Measurements from ENCODE around the gene CHFR. TPM values are rescaled to one million over a fixed set of nuclear protein-coding genes. Genes with fewer than 3 reads are reported as not detected.
"Not testable (repeated sequence)": the region's sequence is repeated elsewhere in the genome, so short reads cannot be mapped to it uniquely, and the experiment has no call there.

Gene CHFR
- polyA plus RNA-seq, 1 donor from 2014 or later = 89.3 TPM

DNA sequence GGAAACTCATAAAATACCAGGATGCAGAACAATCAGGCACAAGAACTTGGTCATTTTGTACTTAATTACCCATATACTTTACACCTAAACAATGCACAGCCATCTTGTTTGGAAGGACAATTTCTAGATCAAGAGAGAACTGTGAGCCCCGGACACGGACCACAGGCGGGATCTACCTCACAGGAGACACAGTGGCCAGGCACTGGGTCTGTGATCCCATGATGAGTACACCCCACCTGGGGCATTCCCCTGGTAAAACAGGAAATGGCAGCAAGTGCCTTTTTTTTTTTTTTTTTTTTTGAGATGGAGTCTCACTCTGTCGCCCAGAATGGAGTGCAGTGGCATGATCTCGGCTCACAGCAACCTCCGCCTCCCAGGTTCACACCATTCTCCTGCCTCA lies 74.0 kb downstream of the CHFR start:
- H3K79me2 ChIP-seq (replicated peaks; ENCODE audit: insufficient read depth, low read length) = no peaks in the 10 kb centered on the region
- H3K4me2 ChIP-seq (ENCODE audit: low read length) = no peak overlapping the region
- H4K20me1 ChIP-seq (ENCODE audit: insufficient read depth) = no peaks in the 10 kb centered on the region
- H3K4me3 ChIP-seq (ENCODE audit: low read length) = no peak overlapping the region
- TF ChIP-seq POLR2AphosphoS5 (IDR thresholded peaks at IDR 0.05) (no peak), EP300 (conservative IDR thresholded peaks at IDR 0.05; ENCODE audit: poor library complexity, severe bottlenecking) (no peak), RAD21 (conservative IDR thresholded peaks at IDR 0.05) (no peak), MXI1 (conservative IDR thresholded peaks at IDR 0.05; ENCODE audit: poor library complexity, severe bottlenecking) (no peak)
- TF ChIP-seq, protein P1, sequence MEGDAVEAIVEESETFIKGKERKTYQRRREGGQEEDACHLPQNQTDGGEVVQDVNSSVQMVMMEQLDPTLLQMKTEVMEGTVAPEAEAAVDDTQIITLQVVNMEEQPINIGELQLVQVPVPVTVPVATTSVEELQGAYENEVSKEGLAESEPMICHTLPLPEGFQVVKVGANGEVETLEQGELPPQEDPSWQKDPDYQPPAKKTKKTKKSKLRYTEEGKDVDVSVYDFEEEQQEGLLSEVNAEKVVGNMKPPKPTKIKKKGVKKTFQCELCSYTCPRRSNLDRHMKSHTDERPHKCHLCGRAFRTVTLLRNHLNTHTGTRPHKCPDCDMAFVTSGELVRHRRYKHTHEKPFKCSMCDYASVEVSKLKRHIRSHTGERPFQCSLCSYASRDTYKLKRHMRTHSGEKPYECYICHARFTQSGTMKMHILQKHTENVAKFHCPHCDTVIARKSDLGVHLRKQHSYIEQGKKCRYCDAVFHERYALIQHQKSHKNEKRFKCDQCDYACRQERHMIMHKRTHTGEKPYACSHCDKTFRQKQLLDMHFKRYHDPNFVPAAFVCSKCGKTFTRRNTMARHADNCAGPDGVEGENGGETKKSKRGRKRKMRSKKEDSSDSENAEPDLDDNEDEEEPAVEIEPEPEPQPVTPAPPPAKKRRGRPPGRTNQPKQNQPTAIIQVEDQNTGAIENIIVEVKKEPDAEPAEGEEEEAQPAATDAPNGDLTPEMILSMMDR (IDR thresholded peaks at IDR 0.05; ENCODE audit: poor library complexity, severe bottlenecking) = no peak
- TF ChIP-seq, protein P2, sequence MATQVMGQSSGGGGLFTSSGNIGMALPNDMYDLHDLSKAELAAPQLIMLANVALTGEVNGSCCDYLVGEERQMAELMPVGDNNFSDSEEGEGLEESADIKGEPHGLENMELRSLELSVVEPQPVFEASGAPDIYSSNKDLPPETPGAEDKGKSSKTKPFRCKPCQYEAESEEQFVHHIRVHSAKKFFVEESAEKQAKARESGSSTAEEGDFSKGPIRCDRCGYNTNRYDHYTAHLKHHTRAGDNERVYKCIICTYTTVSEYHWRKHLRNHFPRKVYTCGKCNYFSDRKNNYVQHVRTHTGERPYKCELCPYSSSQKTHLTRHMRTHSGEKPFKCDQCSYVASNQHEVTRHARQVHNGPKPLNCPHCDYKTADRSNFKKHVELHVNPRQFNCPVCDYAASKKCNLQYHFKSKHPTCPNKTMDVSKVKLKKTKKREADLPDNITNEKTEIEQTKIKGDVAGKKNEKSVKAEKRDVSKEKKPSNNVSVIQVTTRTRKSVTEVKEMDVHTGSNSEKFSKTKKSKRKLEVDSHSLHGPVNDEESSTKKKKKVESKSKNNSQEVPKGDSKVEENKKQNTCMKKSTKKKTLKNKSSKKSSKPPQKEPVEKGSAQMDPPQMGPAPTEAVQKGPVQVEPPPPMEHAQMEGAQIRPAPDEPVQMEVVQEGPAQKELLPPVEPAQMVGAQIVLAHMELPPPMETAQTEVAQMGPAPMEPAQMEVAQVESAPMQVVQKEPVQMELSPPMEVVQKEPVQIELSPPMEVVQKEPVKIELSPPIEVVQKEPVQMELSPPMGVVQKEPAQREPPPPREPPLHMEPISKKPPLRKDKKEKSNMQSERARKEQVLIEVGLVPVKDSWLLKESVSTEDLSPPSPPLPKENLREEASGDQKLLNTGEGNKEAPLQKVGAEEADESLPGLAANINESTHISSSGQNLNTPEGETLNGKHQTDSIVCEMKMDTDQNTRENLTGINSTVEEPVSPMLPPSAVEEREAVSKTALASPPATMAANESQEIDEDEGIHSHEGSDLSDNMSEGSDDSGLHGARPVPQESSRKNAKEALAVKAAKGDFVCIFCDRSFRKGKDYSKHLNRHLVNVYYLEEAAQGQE (IDR thresholded peaks at IDR 0.05; ENCODE audit: borderline replicate concordance) = no peak
- no peak overlapping the region for H2AFZ ChIP-seq (ENCODE audit: low read depth, low read length)
- H3K9ac ChIP-seq (ENCODE audit: low read length) = no peak overlapping the region
- H3F3A ChIP-seq (ENCODE audit: insufficient read depth, low read length, poor library complexity, severe bottlenecking) = no peaks in the 10 kb centered on the region
- no peak overlapping the region for H3K27ac ChIP-seq (ENCODE audit: low read length)
- peaks cover 6% of the 10 kb centered on the region for H3K36me3 ChIP-seq (ENCODE audit: insufficient read depth, low read length)
- no peaks in the 10 kb centered on the region for H3K9me2 ChIP-seq (ENCODE audit: insufficient read depth, low read length)
- no peaks in the 10 kb centered on the region for H3K27me3 ChIP-seq (ENCODE audit: insufficient read depth, low read depth, low read length)
- H3K9me3 ChIP-seq (ENCODE audit: low read length) = no peaks in the 10 kb centered on the region

- H3K9me2 ChIP-seq (ENCODE audit: insufficient read depth, low read length) = no peaks in the 10 kb centered on the region
- peaks cover 6% of the 10 kb centered on the region for H3K36me3 ChIP-seq (ENCODE audit: insufficient read depth, low read length)
- no peak overlapping the region for H3K4me2 ChIP-seq (ENCODE audit: low read length)
- no peak overlapping the region for H3K4me3 ChIP-seq (ENCODE audit: low read length)
- TF ChIP-seq, protein P2 (IDR thresholded peaks at IDR 0.05; ENCODE audit: borderline replicate concordance) = no peak
- no peak for TF ChIP-seq EZH2 (IDR thresholded peaks at IDR 0.05; ENCODE audit: borderline replicate concordance, insufficient read depth, low read length, poor library complexity, severe bottlenecking)
- H2AFZ ChIP-seq (ENCODE audit: low read depth, low read length) = no peak overlapping the region
- H3K27ac ChIP-seq (ENCODE audit: low read length) = no peak overlapping the region
- H3K27me3 ChIP-seq (ENCODE audit: insufficient read depth, low read depth, low read length) = no peaks in the 10 kb centered on the region
- H3K79me2 ChIP-seq (replicated peaks; ENCODE audit: insufficient read depth, low read length) = no peaks in the 10 kb centered on the region
- H3F3A ChIP-seq (ENCODE audit: insufficient read depth, low read length, poor library complexity, severe bottlenecking) = no peaks in the 10 kb centered on the region
- no peaks in the 10 kb centered on the region for H3K9me3 ChIP-seq (ENCODE audit: low read length)
- H4K20me1 ChIP-seq (ENCODE audit: insufficient read depth) = no peaks in the 10 kb centered on the region
- no peak overlapping the region for H3K9ac ChIP-seq (ENCODE audit: low read length)
These were observed 74.6 kb downstream of the CHFR start for GRCh38 chr12:132812631-132813305.

GRCh38 chr12:132809391-132809790 lies 78.0 kb downstream of the CHFR start:
- not testable (repeated sequence) for H3K4me2 ChIP-seq (ENCODE audit: low read length); H3K79me2 ChIP-seq (replicated peaks; ENCODE audit: insufficient read depth, low read length); H4K20me1 ChIP-seq (ENCODE audit: insufficient read depth); H3K9me2 ChIP-seq (ENCODE audit: insufficient read depth, low read length); H3K4me3 ChIP-seq (ENCODE audit: low read length); H3F3A ChIP-seq (ENCODE audit: insufficient read depth, low read length, poor library complexity, severe bottlenecking); H3K27me3 ChIP-seq (ENCODE audit: insufficient read depth, low read depth, low read length); H3K9me3 ChIP-seq (ENCODE audit: low read length); H3K27ac ChIP-seq (ENCODE audit: low read length); H3K9ac ChIP-seq (ENCODE audit: low read length); H3K36me3 ChIP-seq (ENCODE audit: insufficient read depth, low read length); H2AFZ ChIP-seq (ENCODE audit: low read depth, low read length)

All from neural cell (in vitro differentiated cells).